Measurements from ENCODE around the gene TMCC2. TPM values are rescaled to one million over a fixed set of nuclear protein-coding genes. Genes with fewer than 3 reads are reported as not detected.
A peak's percentile ranks its signal among the peaks of the same experiment; 100 is the strongest.

Gene TMCC2
- total RNA-seq, 1 experiment from 2014 or later: 3.7 TPM

GRCh38 chr1:205247130-205247921 lies 19.6 kb downstream of the TMCC2 start:
- peak; percentile 64 for DNase-seq
- no peaks in the 10 kb centered on the region for H3K9me3 ChIP-seq
- H3K36me3 ChIP-seq: no peaks in the 10 kb centered on the region
- no peaks in the 10 kb centered on the region for H3K27me3 ChIP-seq
- no peak overlapping the region for H3K4me3 ChIP-seq

GRCh38 chr1:205248793-205249601 lies 21.3 kb downstream of the TMCC2 start:
- Histone ChIP-seq H3K36me3 (no peaks in the 10 kb centered on the region), H3K27me3 (no peaks in the 10 kb centered on the region), H3K4me3 (no peak overlapping the region), H3K9me3 (no peaks in the 10 kb centered on the region)
- DNase-seq: peak; percentile 60

- no peaks in the 10 kb centered on the region for H3K27me3 ChIP-seq
- DNase-seq: no peak
- H3K4me3 ChIP-seq: no peak overlapping the region
- H3K36me3 ChIP-seq: no peaks in the 10 kb centered on the region
- no peaks in the 10 kb centered on the region for H3K9me3 ChIP-seq
Observed at GRCh38 chr1:205249651-205250050, 21.9 kb downstream of the TMCC2 start.

GRCh38 chr1:205250699-205251098 lies 23.0 kb downstream of the TMCC2 start:
- DNase-seq: no peak
- H3K36me3 ChIP-seq: no peaks in the 10 kb centered on the region
- no peak overlapping the region for H3K4me3 ChIP-seq
- no peaks in the 10 kb centered on the region for H3K27me3 ChIP-seq
- H3K9me3 ChIP-seq: no peaks in the 10 kb centered on the region

GRCh38 chr1:205251576-205251975 lies 23.8 kb downstream of the TMCC2 start:
- Histone ChIP-seq H3K4me3 (no peak overlapping the region), H3K9me3 (no peaks in the 10 kb centered on the region), H3K36me3 (no peaks in the 10 kb centered on the region), H3K27me3 (no peaks in the 10 kb centered on the region)
- DNase-seq: no peak

- H3K27me3 ChIP-seq: no peaks in the 10 kb centered on the region
- DNase-seq: peak; percentile 82
- H3K36me3 ChIP-seq: no peaks in the 10 kb centered on the region
- no peaks in the 10 kb centered on the region for H3K9me3 ChIP-seq
- H3K4me3 ChIP-seq: no peak overlapping the region
Observed at GRCh38 chr1:205255941-205256780, 28.4 kb downstream of the TMCC2 start.

GRCh38 chr1:205256951-205257625 lies 29.3 kb downstream of the TMCC2 start:
- Histone ChIP-seq H3K36me3 (no peaks in the 10 kb centered on the region), H3K9me3 (no peaks in the 10 kb centered on the region), H3K27me3 (no peaks in the 10 kb centered on the region), H3K4me3 (no peak overlapping the region)
- no peak for DNase-seq

GRCh38 chr1:205257735-205258134 lies 30.0 kb downstream of the TMCC2 start:
- no peaks in the 10 kb centered on the region for H3K36me3 ChIP-seq
- DNase-seq: no peak
- no peaks in the 10 kb centered on the region for H3K27me3 ChIP-seq
- no peak overlapping the region for H3K4me3 ChIP-seq
- no peaks in the 10 kb centered on the region for H3K9me3 ChIP-seq

GRCh38 chr1:205258261-205258691 lies 30.5 kb downstream of the TMCC2 start:
- Histone ChIP-seq H3K36me3 (no peaks in the 10 kb centered on the region), H3K9me3 (no peaks in the 10 kb centered on the region), H3K27me3 (no peaks in the 10 kb centered on the region), H3K4me3 (no peak overlapping the region)
- no peak for DNase-seq

- DNase-seq: no peak
- H3K9me3 ChIP-seq: no peaks in the 10 kb centered on the region
- no peak overlapping the region for H3K4me3 ChIP-seq
- no peaks in the 10 kb centered on the region for H3K36me3 ChIP-seq
- H3K27me3 ChIP-seq: no peaks in the 10 kb centered on the region
Observed at GRCh38 chr1:205258719-205259118, 31.0 kb downstream of the TMCC2 start.

GRCh38 chr1:205259324-205259832 lies 31.6 kb downstream of the TMCC2 start:
- Histone ChIP-seq H3K9me3 (no peaks in the 10 kb centered on the region), H3K4me3 (no peak overlapping the region), H3K27me3 (no peaks in the 10 kb centered on the region), H3K36me3 (no peaks in the 10 kb centered on the region)
- no peak for DNase-seq

- no peaks in the 10 kb centered on the region for H3K27me3 ChIP-seq
- H3K4me3 ChIP-seq: no peak overlapping the region
- DNase-seq: no peak
- H3K9me3 ChIP-seq: no peaks in the 10 kb centered on the region
- H3K36me3 ChIP-seq: no peaks in the 10 kb centered on the region
Observed at GRCh38 chr1:205259998-205260397, 32.3 kb downstream of the TMCC2 start.

GRCh38 chr1:205260948-205261732 lies 33.4 kb downstream of the TMCC2 start:
- H3K27me3 ChIP-seq: no peaks in the 10 kb centered on the region
- no peak overlapping the region for H3K4me3 ChIP-seq
- H3K36me3 ChIP-seq: no peaks in the 10 kb centered on the region
- no peak for DNase-seq
- H3K9me3 ChIP-seq: no peaks in the 10 kb centered on the region

- H3K36me3 ChIP-seq: no peaks in the 10 kb centered on the region
- DNase-seq: no peak
- no peaks in the 10 kb centered on the region for H3K9me3 ChIP-seq
- H3K4me3 ChIP-seq: no peak overlapping the region
- H3K27me3 ChIP-seq: no peaks in the 10 kb centered on the region
Observed at GRCh38 chr1:205261946-205262691, 34.4 kb downstream of the TMCC2 start.

- no peaks in the 10 kb centered on the region for H3K36me3 ChIP-seq
- H3K9me3 ChIP-seq: no peaks in the 10 kb centered on the region
- no peak overlapping the region for H3K4me3 ChIP-seq
- no peaks in the 10 kb centered on the region for H3K27me3 ChIP-seq
- no peak for DNase-seq
Observed at GRCh38 chr1:205262731-205263171, 35.0 kb downstream of the TMCC2 start.
